H9 (cell line): ENCODE measurements around the gene FASTKD1. TPM values are rescaled to one million over a fixed set of nuclear protein-coding genes. Genes with fewer than 3 reads are reported as not detected.
A peak's percentile ranks its signal among the peaks of the same experiment; 100 is the strongest.
"Not testable (repeated sequence)": the region's sequence is repeated elsewhere in the genome, so short reads cannot be mapped to it uniquely, and the experiment has no call there.

Source experiments
- DNase-seq: peaks from one replicate; pipeline ENCODE4 v3.0.0-alpha.2; 2017
- H2AFZ ChIP-seq: one replicate; pipeline ENCODE4 v1.6.1; 2013; ENCODE audit warnings: mild to moderate bottlenecking, low read length, control low read depth, moderate library complexity
- H2AK5ac ChIP-seq: 2 replicates; pipeline ENCODE4 v1.6.1; 2013; ENCODE audit warnings: low read length, control low read depth, mixed read lengths; ENCODE audit not compliant: insufficient read length
- H2BK120ac ChIP-seq: one replicate; pipeline ENCODE4 v1.6.1; 2013; ENCODE audit warnings: low read depth, mild to moderate bottlenecking, low read length, control low read depth, inconsistent platforms; ENCODE audit not compliant: poor library complexity, severe bottlenecking
- H2BK12ac ChIP-seq: 2 replicates; pipeline ENCODE4 v1.6.1; 2013; ENCODE audit warnings: low read length, control low read depth, mixed read lengths, low read depth; ENCODE audit not compliant: insufficient read length
- H2BK15ac ChIP-seq: 2 replicates; pipeline ENCODE4 v1.6.1; 2013; ENCODE audit warnings: low read depth, low read length, control low read depth
- H2BK20ac ChIP-seq: one replicate; pipeline ENCODE4 v1.6.1; 2013; ENCODE audit warnings: low read depth, mild to moderate bottlenecking, low read length, control low read depth, inconsistent platforms; ENCODE audit not compliant: poor library complexity, severe bottlenecking
- H2BK5ac ChIP-seq: 2 replicates; pipeline ENCODE4 v1.6.1; 2013; ENCODE audit warnings: low read length, control low read depth, mixed read lengths; ENCODE audit not compliant: insufficient read length
- H3K14ac ChIP-seq: 2 replicates; pipeline ENCODE4 v1.6.1; 2013; ENCODE audit warnings: low read length, control low read depth; ENCODE audit not compliant: insufficient read depth
- H3K18ac ChIP-seq: 2 replicates; pipeline ENCODE4 v1.6.1; 2013; ENCODE audit warnings: low read depth, mild to moderate bottlenecking, mixed read lengths, low read length, control low read depth; ENCODE audit not compliant: insufficient read length
- H3K23ac ChIP-seq: 2 replicates; pipeline ENCODE4 v1.6.1; 2013; ENCODE audit warnings: low read length, control low read depth, mixed read lengths, low read depth; ENCODE audit not compliant: insufficient read length
- H3K23me2 ChIP-seq: 2 replicates; pipeline ENCODE4 v1.6.1; 2013; ENCODE audit warnings: low read depth, mild to moderate bottlenecking, mixed read lengths, low read length, control low read depth; ENCODE audit not compliant: insufficient read length, poor library complexity, severe bottlenecking
- H3K27ac ChIP-seq: 2 replicates; pipeline ENCODE4 v1.5.1; 2013; ENCODE audit warnings: low read length, control low read depth, mixed read lengths, low read depth; ENCODE audit not compliant: insufficient read length
- H3K27me3 ChIP-seq: 2 replicates; pipeline ENCODE4 v1.6.1; 2013; ENCODE audit warnings: low read length, control low read depth, inconsistent platforms; ENCODE audit not compliant: insufficient read depth
- H3K4ac ChIP-seq: 2 replicates; pipeline ENCODE4 v1.6.1; 2013; ENCODE audit warnings: low read depth, mild to moderate bottlenecking, control low read depth, inconsistent platforms, low read length, moderate library complexity
- H3K4me1 ChIP-seq: 2 replicates; pipeline ENCODE4 v1.6.1; 2013; ENCODE audit warnings: low read length, control low read depth, inconsistent platforms; ENCODE audit not compliant: insufficient read depth
- H3K4me2 ChIP-seq: 2 replicates; pipeline ENCODE4 v1.6.1; 2013; ENCODE audit warnings: low read length, control low read depth, mixed read lengths; ENCODE audit not compliant: insufficient read length, insufficient read depth
- H3K56ac ChIP-seq: 2 replicates; pipeline ENCODE4 v1.6.1; 2013; ENCODE audit warnings: low read depth, mild to moderate bottlenecking, mixed read lengths, low read length, control low read depth; ENCODE audit not compliant: insufficient read length
- H3K79me1 ChIP-seq: 2 replicates; pipeline ENCODE4 v1.6.1; 2013; ENCODE audit warnings: low read depth, mild to moderate bottlenecking, moderate library complexity, low read length, control low read depth, inconsistent platforms; ENCODE audit not compliant: insufficient read depth, poor library complexity, severe bottlenecking
- H3K79me2 ChIP-seq: 2 replicates; pipeline ENCODE4 v1.6.1; 2013; ENCODE audit warnings: low read length, control low read depth, inconsistent platforms; ENCODE audit not compliant: insufficient read depth
- H3K9ac ChIP-seq: 2 replicates; pipeline ENCODE4 v1.6.1; 2013; ENCODE audit warnings: low read length, control low read depth, mixed read lengths; ENCODE audit not compliant: insufficient read length; ENCODE audit errors: extremely low read depth
- H3K9me3 ChIP-seq: one replicate; pipeline ENCODE4 v1.6.1; 2013; ENCODE audit warnings: low read depth, low read length, inconsistent platforms; ENCODE audit not compliant: control insufficient read depth
- H3T11ph ChIP-seq: one replicate; pipeline ENCODE4 v1.6.1; 2013; ENCODE audit warnings: mild to moderate bottlenecking, low read length, control low read depth, inconsistent platforms
- H4K20me1 ChIP-seq: one replicate; pipeline ENCODE4 v1.6.1; 2013; ENCODE audit not compliant: control insufficient read depth, insufficient read length, insufficient read depth
- H4K5ac ChIP-seq: 2 replicates; pipeline ENCODE4 v1.6.1; 2013; ENCODE audit warnings: low read depth, mild to moderate bottlenecking, mixed read lengths, low read length, control low read depth; ENCODE audit not compliant: insufficient read length
- H4K8ac ChIP-seq: replicated peaks from 2 replicates; pipeline ENCODE4 v1.6.1; 2013; ENCODE audit warnings: low read length, control low read depth, mixed read lengths, low read depth; ENCODE audit not compliant: insufficient read length
- H4K91ac ChIP-seq: 2 replicates; pipeline ENCODE4 v1.6.1; 2013; ENCODE audit warnings: low read depth, mild to moderate bottlenecking, moderate library complexity, mixed read lengths, low read length, control low read depth; ENCODE audit not compliant: insufficient read length
- H3K27ac Mint-ChIP-seq, 3 experiments: 2 replicates in 2 of 3; 3 replicates in 1 of 3; pipeline ENCODE4 v1.8.0; 2020 to 2021; ENCODE audit warnings: mixed read lengths in 3 of 3, mild to moderate bottlenecking in 1 of 3, moderate library complexity in 1 of 3
- H3K27me3 Mint-ChIP-seq: 2 replicates; pipeline ENCODE4 v1.8.0; 2021; ENCODE audit warnings: low read depth, mild to moderate bottlenecking, moderate library complexity, mixed read lengths
- H3K36me3 Mint-ChIP-seq, 3 experiments: 2 replicates in 2 of 3; 3 replicates in 1 of 3; pipeline ENCODE4 v1.8.0; 2020 to 2021; ENCODE audit warnings: low read depth in 3 of 3, mixed read lengths in 3 of 3; ENCODE audit not compliant: insufficient read depth in 1 of 3
- H3K4me1 Mint-ChIP-seq, 2 experiments: 2 replicates each; pipeline ENCODE4 v1.8.0; 2020; ENCODE audit warnings: mixed read lengths in 2 of 2
- H3K4me3 Mint-ChIP-seq, 2 experiments: 2 replicates in 1 of 2; 3 replicates in 1 of 2; pipeline ENCODE4 v1.8.0; 2020 to 2021; ENCODE audit warnings: mild to moderate bottlenecking in 2 of 2, mixed read lengths in 2 of 2, moderate library complexity in 1 of 2
- H3K9me3 Mint-ChIP-seq, 2 experiments: 2 replicates in 1 of 2; 3 replicates in 1 of 2; pipeline ENCODE4 v1.8.0; 2020; ENCODE audit warnings: mild to moderate bottlenecking in 2 of 2, mixed read lengths in 2 of 2, moderate library complexity in 1 of 2
- WGBS: extraction: QIAGEN DNeasy Blood & Tissue Kit; methylation state at CpG from one replicate; pipeline ENCODE4 v1.1.7; 2013; ENCODE audit warnings: missing lambda C conversion rate, low lambda C conversion rate, mixed read lengths; ENCODE audit not compliant: insufficient read length; ENCODE audit errors: extremely low coverage; 5-methylcytosine and 5-hydroxymethylcytosine counted together
- total RNA-seq: library from RNA; stranded (reverse); gene quantifications from 2 replicates; pipeline ENCODE4 v1.2.1, GENCODE V29; 2021
- TF ChIP-seq, protein P1 (sequence below): fragments of 200-600 bp; sonication (generic); conservative IDR thresholded peaks from 3 replicates; pipeline ENCODE4 v1.8.0; 2021; ENCODE audit warnings: antibody characterized with exemption, mild to moderate bottlenecking

FASTKD1 gene
- total RNA-seq, 1 experiment from 2014 or later: 47.6 TPM

GRCh38 chr2:169619946-169620345 is 46.3 kb upstream of the FASTKD1 start:
- no CpG with 5 or more reads among the region's 3 CpGs for WGBS

DNA sequence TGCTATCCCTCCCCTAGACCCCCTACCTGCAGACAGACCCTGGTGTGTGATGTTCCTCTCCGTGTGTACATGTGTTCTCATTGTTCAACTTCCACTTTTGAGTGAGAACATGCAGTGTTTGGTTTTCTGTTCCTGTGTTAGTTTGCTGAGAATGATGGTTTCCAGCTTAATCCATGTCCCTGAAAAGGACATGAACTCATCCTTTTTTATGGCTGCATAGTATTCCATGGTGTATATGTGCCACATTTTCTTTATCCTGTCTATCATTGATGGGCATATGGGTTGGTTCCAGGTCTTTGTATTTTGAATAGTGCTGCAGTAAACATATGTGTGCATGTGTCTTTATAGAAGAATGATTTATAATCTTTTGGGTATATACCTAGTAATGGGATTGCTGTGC is 42.3 kb upstream of the FASTKD1 start:
- H3K4ac ChIP-seq, DNase-seq, H2BK12ac ChIP-seq, H2BK5ac ChIP-seq, H3K4me2 ChIP-seq, H2BK120ac ChIP-seq, H3K23me2 ChIP-seq, H2AFZ ChIP-seq, H3K14ac ChIP-seq, H3K4me3 Mint-ChIP-seq, H3K79me2 ChIP-seq, H3K27ac ChIP-seq, H3K27ac Mint-ChIP-seq, H3K9me3 ChIP-seq, H2AK5ac ChIP-seq, H4K91ac ChIP-seq, H3K23ac ChIP-seq, H3K27me3 Mint-ChIP-seq, H3K9me3 Mint-ChIP-seq, H3K27me3 ChIP-seq, H3T11ph ChIP-seq, H4K20me1 ChIP-seq, H4K5ac ChIP-seq, H3K79me1 ChIP-seq, H3K4me1 Mint-ChIP-seq, H4K8ac ChIP-seq, H3K18ac ChIP-seq, H3K4me1 ChIP-seq, H3K56ac ChIP-seq, H2BK15ac ChIP-seq, H2BK20ac ChIP-seq, H3K9ac ChIP-seq: not testable (repeated sequence)
- WGBS: no CpG with 5 or more reads among the region's 1 CpG
- peaks cover 59 to 87% (median 86%) of the 10 kb centered on the region in 3 experiments for H3K36me3 Mint-ChIP-seq

More at GRCh38 chr2:169619946-169620345, 46.3 kb upstream of the FASTKD1 start:
- Histone ChIP-seq H3K4ac (no peak overlapping the region), H3K27ac (no peak overlapping the region), H3K23ac (no peak overlapping the region), H3T11ph (no peak overlapping the region), H3K18ac (no peak overlapping the region), H3K9me3 (no peaks in the 10 kb centered on the region), H2BK5ac (no peak overlapping the region), H3K79me1 (no peaks in the 10 kb centered on the region), H3K23me2 (no peaks in the 10 kb centered on the region), H3K4me2 (no peak overlapping the region), H2BK120ac (no peak overlapping the region), H3K27me3 (no peaks in the 10 kb centered on the region), H3K4me1 (no peaks in the 10 kb centered on the region), H2AFZ (no peak overlapping the region), H2BK20ac (no peak overlapping the region), H3K79me2 (no peaks in the 10 kb centered on the region; the same call in 1 of the 2 replicates), H2AK5ac (no peak overlapping the region), H4K20me1 (no peaks in the 10 kb centered on the region), H4K8ac (no peak overlapping the region), H3K56ac (no peak overlapping the region), H3K14ac (no peak overlapping the region), H4K91ac (no peak overlapping the region), H3K9ac (no peak overlapping the region), H2BK15ac (no peak overlapping the region), H2BK12ac (no peak overlapping the region), H4K5ac (no peak overlapping the region)
- Mint-ChIP-seq H3K27me3 (no peaks in the 10 kb centered on the region), H3K4me1 (no peaks in the 10 kb centered on the region), H3K9me3 (peaks cover 9% of the 10 kb centered on the region in 2 experiments), H3K27ac (peak overlapping the region in 1 of 3 experiments; percentile 0; a peak in 1 of 7 replicates), H3K4me3 (no peak overlapping the region), H3K36me3 (peaks cover 30 to 74% (median 54%) of the 10 kb centered on the region in 3 experiments)
- no peak for DNase-seq
- TF ChIP-seq, protein P1, sequence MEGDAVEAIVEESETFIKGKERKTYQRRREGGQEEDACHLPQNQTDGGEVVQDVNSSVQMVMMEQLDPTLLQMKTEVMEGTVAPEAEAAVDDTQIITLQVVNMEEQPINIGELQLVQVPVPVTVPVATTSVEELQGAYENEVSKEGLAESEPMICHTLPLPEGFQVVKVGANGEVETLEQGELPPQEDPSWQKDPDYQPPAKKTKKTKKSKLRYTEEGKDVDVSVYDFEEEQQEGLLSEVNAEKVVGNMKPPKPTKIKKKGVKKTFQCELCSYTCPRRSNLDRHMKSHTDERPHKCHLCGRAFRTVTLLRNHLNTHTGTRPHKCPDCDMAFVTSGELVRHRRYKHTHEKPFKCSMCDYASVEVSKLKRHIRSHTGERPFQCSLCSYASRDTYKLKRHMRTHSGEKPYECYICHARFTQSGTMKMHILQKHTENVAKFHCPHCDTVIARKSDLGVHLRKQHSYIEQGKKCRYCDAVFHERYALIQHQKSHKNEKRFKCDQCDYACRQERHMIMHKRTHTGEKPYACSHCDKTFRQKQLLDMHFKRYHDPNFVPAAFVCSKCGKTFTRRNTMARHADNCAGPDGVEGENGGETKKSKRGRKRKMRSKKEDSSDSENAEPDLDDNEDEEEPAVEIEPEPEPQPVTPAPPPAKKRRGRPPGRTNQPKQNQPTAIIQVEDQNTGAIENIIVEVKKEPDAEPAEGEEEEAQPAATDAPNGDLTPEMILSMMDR: no peak
